ENCODE measurements around the gene USF2.

The USF2 gene

GRCh38 chr19:35296644-35297514, 28.1 kb downstream of the USF2 start (continued):
- TF ChIP-seq ZNF214 (tag by site-specific recombination; IDR thresholded peaks at IDR 0.05; ENCODE audit: borderline replicate concordance) (no peak), ZNF155 (tag by site-specific recombination; IDR thresholded peaks at IDR 0.05) (no peak), KLF9 (tag by site-specific recombination; IDR thresholded peaks at IDR 0.05; ENCODE audit: low read depth) (no peak; the same call in 1 of the 2 replicates), INSM2 (tag by site-specific recombination; IDR thresholded peaks at IDR 0.05) (no peak), ZNF518A (tag by site-specific recombination; conservative IDR thresholded peaks at IDR 0.05; ENCODE audit: low read depth) (no peak), KLF16 (tag by site-specific recombination; IDR thresholded peaks at IDR 0.05) (no peak), ZNF114 (tag by site-specific recombination; IDR thresholded peaks at IDR 0.05) (no peak), SETDB1 (IDR thresholded peaks at IDR 0.05; ENCODE audit: insufficient read length, low read length) (no peak), ZNF335 (tag by site-specific recombination; conservative IDR thresholded peaks at IDR 0.05) (no peak), ZNF623 (tag by site-specific recombination; IDR thresholded peaks at IDR 0.05) (no peak), ZNF791 (tag by site-specific recombination; IDR thresholded peaks at IDR 0.05) (no peak), HIC1 (tag by site-specific recombination; IDR thresholded peaks at IDR 0.05) (peak; percentile 55), ZNF660 (tag by site-specific recombination; IDR thresholded peaks at IDR 0.05) (no peak), ZNF24 (tag by site-specific recombination; IDR thresholded peaks at IDR 0.05) (no peak), MZF1 (tag by site-specific recombination; IDR thresholded peaks at IDR 0.05; ENCODE audit: borderline replicate concordance) (no peak), ZNF18 (tag by site-specific recombination; IDR thresholded peaks at IDR 0.05) (peak; percentile 57), ZFP41 (tag by site-specific recombination; IDR thresholded peaks at IDR 0.05; ENCODE audit: borderline replicate concordance) (no peak), ZIC2 (tag by site-specific recombination; IDR thresholded peaks at IDR 0.05) (no peak), ZNF747 (tag by site-specific recombination; IDR thresholded peaks at IDR 0.05) (no peak; the same call in 1 of the 2 replicates), ZBTB44 (tag by site-specific recombination; IDR thresholded peaks at IDR 0.05) (no peak), ZBTB20 (tag by site-specific recombination; IDR thresholded peaks at IDR 0.05) (no peak), ZNF677 (tag by site-specific recombination; IDR thresholded peaks at IDR 0.05) (no peak), ZNF112 (tag by site-specific recombination; IDR thresholded peaks at IDR 0.05) (peak; percentile 44), ZNF544 (tag by site-specific recombination; IDR thresholded peaks at IDR 0.05) (no peak), MEIS1 (CRISPR knock-in tag; IDR thresholded peaks at IDR 0.05; ENCODE audit: borderline replicate concordance) (no peak), KLF8 (tag by site-specific recombination; IDR thresholded peaks at IDR 0.05) (no peak; the same call in 1 of the 2 replicates)

Measured in HEK293 (cell line).